Measurements from ENCODE around the gene WIPI1. TPM values are rescaled to one million over a fixed set of nuclear protein-coding genes. Genes with fewer than 3 reads are reported as not detected.
A peak's percentile ranks its signal among the peaks of the same experiment; 100 is the strongest.

WIPI1 gene
- total and polyA plus RNA-seq, 12 donors = 46.6 to 201 (median 116) TPM

GRCh38 chr17:68435361-68435760 is 21.9 kb downstream of the WIPI1 start:
- no peak overlapping the region for H3K4me3 ChIP-seq
- no peak for ATAC-seq
- no peaks in the 10 kb centered on the region for H3K9me3 ChIP-seq
- H3K27ac ChIP-seq = peak overlapping the region in 3 of 10 donors; percentile 72 to 78 (median 73)
- intact Hi-C loops (cut with DNase I) = loop anchor here in 8 of 10 donors (5.0 to 10.0 kb wide), 3 partner anchors 81 to 173 kb away; no protein-coding TSS in a partner anchor
- no peak for DNase-seq
- peaks cover 3 to 72% (median 51%) of the 10 kb centered on the region in 9 donors for H3K4me1 ChIP-seq
- no peak for TF ChIP-seq CTCF (IDR thresholded peaks at IDR 0.05)
- H3K27me3 ChIP-seq = no peaks in the 10 kb centered on the region
- peaks cover 0 to 82% (median 48%) of the 10 kb centered on the region in 9 donors for H3K36me3 ChIP-seq
- WGBS, 2 donors = 93 to 94% methylated on average over 6 of the region's 6 CpGs

GRCh38 chr17:68433911-68434508 is 23.3 kb downstream of the WIPI1 start:
- intact Hi-C loops (cut with DNase I) = loop anchor here in 5 of 10 donors (5.0 to 10.0 kb wide), 3 partner anchors 79 to 169 kb away; no protein-coding TSS in a partner anchor
- TF ChIP-seq CTCF (IDR thresholded peaks at IDR 0.05) = no peak
- no peak for DNase-seq

GRCh38 chr17:68433211-68433610 is 24.1 kb downstream of the WIPI1 start:
- 93 to 95% methylated on average over 9 of the region's 9 CpGs for WGBS, 2 donors
- Histone ChIP-seq H3K4me3 (no peak overlapping the region), H3K36me3 (peaks cover 0 to 83% (median 69%) of the 10 kb centered on the region in 9 donors), H3K27ac (peak overlapping the region in 3 of 10 donors; percentile 21 to 65 (median 31)), H3K9me3 (no peaks in the 10 kb centered on the region), H3K27me3 (no peaks in the 10 kb centered on the region), H3K4me1 (peaks cover 3 to 51% (median 31%) of the 10 kb centered on the region in 9 donors)
- DNase-seq (no peak), ATAC-seq (no peak)
- TF ChIP-seq CTCF (IDR thresholded peaks at IDR 0.05) = no peak
- intact Hi-C loops (cut with DNase I) = loop anchor here in 5 of 10 donors (5.0 to 10.0 kb wide), 3 partner anchors 78 to 168 kb away; no protein-coding TSS in a partner anchor

More at GRCh38 chr17:68433911-68434508, 23.3 kb downstream of the WIPI1 start:
- H3K27ac ChIP-seq = peak overlapping the region in 5 of 10 donors; percentile 31 to 65 (median 48)
- H3K4me1 ChIP-seq = peaks cover 3 to 59% (median 39%) of the 10 kb centered on the region in 9 donors
- no peak for ATAC-seq
- 77% methylated on average over 12 of the region's 12 CpGs for WGBS, 2 donors
- no peaks in the 10 kb centered on the region for H3K9me3 ChIP-seq
- H3K36me3 ChIP-seq = peaks cover 0 to 83% (median 61%) of the 10 kb centered on the region in 9 donors
- H3K27me3 ChIP-seq = no peaks in the 10 kb centered on the region
- H3K4me3 ChIP-seq = no peak overlapping the region

GRCh38 chr17:68432086-68432864 is 25.0 kb downstream of the WIPI1 start:
- WGBS, 2 donors = 88 to 90% methylated on average over 14 of the region's 14 CpGs
- peak overlapping the region in 4 of 10 donors; percentile 36 to 60 (median 44) for H3K27ac ChIP-seq
- H3K27me3 ChIP-seq = no peaks in the 10 kb centered on the region
- ATAC-seq (peak in 3 of 8 donors; percentile 21 to 27 (median 26)), DNase-seq (no peak)
- H3K9me3 ChIP-seq = no peaks in the 10 kb centered on the region
- peaks cover 0 to 92% (median 78%) of the 10 kb centered on the region in 9 donors for H3K36me3 ChIP-seq
- peaks cover 0 to 42% (median 21%) of the 10 kb centered on the region in 9 donors for H3K4me1 ChIP-seq
- H3K4me3 ChIP-seq = no peak overlapping the region
- TF ChIP-seq CTCF (IDR thresholded peaks at IDR 0.05) = no peak
- intact Hi-C loops (cut with DNase I) = loop anchor here in 5 of 10 donors (5.0 to 10.0 kb wide), 3 partner anchors 77 to 167 kb away; no protein-coding TSS in a partner anchor

Measured in heart right ventricle (tissue), 16 donors.